GM12878 (cell line): ENCODE data around the gene HSP90AB1. TPM values are rescaled to one million over a fixed set of nuclear protein-coding genes. Genes with fewer than 3 reads are reported as not detected.

Experiments
- ATAC-seq: fragments of 200-7000 bp; cut with Tn5 transposase; 3 replicates; pipeline ENCODE4 v1.9.1; 2020; ENCODE audit warnings: mild to moderate bottlenecking, moderate library complexity
- BruUV-seq: library from RNA; stranded (reverse); fragments of 400-500 nt; replicated peaks from 2 replicates; lab custom pipeline; 2021; lab: Mats Ljungman, UMichigan
- CTCF ChIA-PET: fragments of 300-600 bp; sonication (Branson Sonifier 250); formaldehyde crosslinking; extraction: SDS; loops from one replicate; lab custom pipeline; 2021; ENCODE audit warnings: inconsistent platforms; lab: Yijun Ruan, JAX
- POLR2A ChIA-PET: fragments of 350-600 bp; formaldehyde crosslinking; extraction: SDS; loops from one replicate; lab custom pipeline; 2021; ENCODE audit warnings: inconsistent platforms; lab: Charles Lee
- RAD21 ChIA-PET: fragments of 300-600 bp; sonication (Branson Sonifier 250); formaldehyde crosslinking; loops from one replicate; lab custom pipeline; 2023; ENCODE audit warnings: antibody characterized with exemption; ENCODE audit not compliant: unreplicated experiment; lab: Charles Lee
- SMC1A ChIA-PET: fragments of 300-600 bp; sonication (Branson Sonifier 250); formaldehyde crosslinking; loops from one replicate; lab custom pipeline; 2023; ENCODE audit not compliant: unreplicated experiment, uncharacterized antibody; lab: Charles Lee
- DNase-seq: peaks from one replicate; pipeline ENCODE4 v3.0.0-alpha.2; 2011; ENCODE audit warnings: low read depth, low spot score
- FAIRE-seq: peaks from 3 replicates; lab custom pipeline; 2011; peaks lifted over from hg19 to GRCh38; lab: Jason Lieb, UNC
- H2AFZ ChIP-seq: 2 replicates; pipeline ENCODE4 v1.6.0; 2011; ENCODE audit warnings: low read depth, low read length, control low read depth; ENCODE audit not compliant: control insufficient read depth
- H3K27ac ChIP-seq: 2 replicates; pipeline ENCODE4 v1.5.1; 2011; ENCODE audit warnings: control low read depth; ENCODE audit not compliant: control insufficient read depth, insufficient read depth
- H3K27me3 ChIP-seq, 2 experiments: replicated peaks in 1 of 2; 2 replicates each; pipeline versions ENCODE4 v1.6.0 to v1.6.1; 2011; ENCODE audit warnings: low read length in 1 of 2; ENCODE audit not compliant: control insufficient read depth in 2 of 2, insufficient read depth in 2 of 2
- H3K36me3 ChIP-seq, 2 experiments: 2 replicates each; pipeline ENCODE4 v1.5.1; 2011; ENCODE audit warnings: low read length in 1 of 2; ENCODE audit not compliant: control insufficient read depth in 2 of 2, insufficient read depth in 2 of 2
- H3K4me1 ChIP-seq: 2 replicates; pipeline ENCODE4 v1.6.1; 2011; ENCODE audit warnings: mild to moderate bottlenecking, low read length, moderate library complexity, mixed read lengths; ENCODE audit not compliant: control insufficient read depth, insufficient read depth
- H3K4me2 ChIP-seq: 2 replicates; pipeline ENCODE4 v1.6.0; 2011; ENCODE audit warnings: control low read depth; ENCODE audit not compliant: control insufficient read depth, insufficient read depth
- H3K4me3 ChIP-seq: fragments of 200-600 bp; sonication (generic); 2 replicates; pipeline ENCODE4 v1.5.1; 2016
- H3K79me2 ChIP-seq: 2 replicates; pipeline ENCODE4 v1.6.0; 2011; ENCODE audit warnings: low read length; ENCODE audit not compliant: control insufficient read depth, insufficient read depth
- H3K9ac ChIP-seq: 2 replicates; pipeline ENCODE4 v1.8.0; 2011; ENCODE audit warnings: low read length, control low read depth, mixed read lengths; ENCODE audit not compliant: control insufficient read depth, insufficient read depth
- H3K9me3 ChIP-seq: replicated peaks from 3 replicates; pipeline ENCODE4 v1.5.1; 2011; ENCODE audit warnings: mild to moderate bottlenecking, low read length; ENCODE audit not compliant: control insufficient read depth, insufficient read depth
- H4K20me1 ChIP-seq: 2 replicates; pipeline ENCODE4 v1.6.0; 2011; ENCODE audit not compliant: control insufficient read depth, insufficient read depth
- CREM ChIP-seq: IDR thresholded peaks from 2 replicates; pipeline ENCODE4 v1.6.1; 2014; ENCODE audit warnings: antibody characterized with exemption, low read depth
- EZH2 ChIP-seq: IDR thresholded peaks from 2 replicates; pipeline ENCODE4 v1.6.1; 2012; ENCODE audit warnings: low read depth, mild to moderate bottlenecking, control low read depth, inconsistent platforms, low read length, borderline replicate concordance; ENCODE audit not compliant: control insufficient read depth
- POU2F2 ChIP-seq: IDR thresholded peaks from 3 replicates; pipeline ENCODE4 v1.6.1; 2011; ENCODE audit warnings: low read depth, mild to moderate bottlenecking, low read length, borderline replicate concordance
- RELA ChIP-seq: fragments of 450-650 bp; IDR thresholded peaks from 2 replicates; pipeline ENCODE4 v1.8.0; 2014; ENCODE audit warnings: borderline replicate concordance; ENCODE audit not compliant: partially characterized antibody
- SIX5 ChIP-seq: IDR thresholded peaks from 2 replicates; pipeline ENCODE4 v1.6.1; 2011; ENCODE audit warnings: mild to moderate bottlenecking, low read depth, low read length, moderate library complexity; ENCODE audit not compliant: severe bottlenecking
- WGBS: methylation state at CpG from one replicate; pipeline ENCODE4 v1.1.6; 2016; ENCODE audit warnings: low lambda C conversion rate; ENCODE audit not compliant: insufficient replicate concordance, insufficient coverage; ENCODE audit errors: missing lambda C conversion rate; 5-methylcytosine and 5-hydroxymethylcytosine counted together
- in situ Hi-C: fragments of 300-500 bp; cut with MboI; formaldehyde crosslinking; loops from 9 replicates; pipeline ENCODE4 v1.14.3; 2018; ENCODE audit warnings: mixed read lengths
- intact Hi-C: fragments of 100-400 bp; cut with micrococcal nuclease; formaldehyde crosslinking; loops from one replicate; pipeline ENCODE4 v1.14.2; 2022; ENCODE audit not compliant: unreplicated experiment
- polyA plus RNA-seq, 11 experiments: library from polyadenylated mRNA; depleted of rRNA in 4 of 11; unstranded in 6 of 11; stranded (reverse) in 5 of 11; fragments of >200 nt; fragmentation: Nextera tagmentation in 4 of 11; fragmentation: Illumina TruSeq in 1 of 11; extraction: Ambion mirVana in 4 of 11; extraction: Trizol in 1 of 11; gene quantifications; 1 replicate in 1 of 11; 2 replicates in 10 of 11; pipeline versions ENCODE4 v1.2.1 to v1.2.3, GENCODE V29; 2011 to 2016; ENCODE audit warnings: inconsistent platforms in 2 of 11, missing spikeins in 2 of 11, low read depth in 1 of 11
- total RNA-seq, 4 experiments: library from RNA; depleted of rRNA in 3 of 4; stranded (reverse); fragments of >200 nt in 3 of 4; fragmentation: Illumina TruSeq in 1 of 4; extraction: Trizol in 1 of 4; gene quantifications; 2 replicates each; pipeline versions ENCODE4 v1.2.1 to v1.2.3, GENCODE V29; 2013 to 2021
- TF ChIP-seq, protein P1 (sequence below): fragments of 450-650 bp; IDR thresholded peaks from 2 replicates; pipeline ENCODE4 v1.6.1; 2017; ENCODE audit warnings: borderline replicate concordance
- TF ChIP-seq, protein P2 (sequence below): fragments of 450-650 bp; IDR thresholded peaks from 2 replicates; pipeline ENCODE4 v1.6.1; 2016; ENCODE audit warnings: mild to moderate bottlenecking
- TF ChIP-seq, protein P3 (sequence below): fragments of 450-650 bp; IDR thresholded peaks from 2 replicates; pipeline ENCODE4 v1.6.1; 2018; ENCODE audit warnings: borderline replicate concordance, mild to moderate bottlenecking; ENCODE audit not compliant: partially characterized antibody
- TF ChIP-seq, protein P4 (sequence below): IDR thresholded peaks from 2 replicates; pipeline ENCODE4 v1.6.1; 2012; ENCODE audit warnings: mild to moderate bottlenecking, low read depth, low read length

The HSP90AB1 gene
- total and polyA plus RNA-seq, 10 of the 15 experiments (the other 5 are each of a cell fraction or from before 2014, with no cell fraction given), result 988 to 1,682 (median 1,146) TPM

DNA sequence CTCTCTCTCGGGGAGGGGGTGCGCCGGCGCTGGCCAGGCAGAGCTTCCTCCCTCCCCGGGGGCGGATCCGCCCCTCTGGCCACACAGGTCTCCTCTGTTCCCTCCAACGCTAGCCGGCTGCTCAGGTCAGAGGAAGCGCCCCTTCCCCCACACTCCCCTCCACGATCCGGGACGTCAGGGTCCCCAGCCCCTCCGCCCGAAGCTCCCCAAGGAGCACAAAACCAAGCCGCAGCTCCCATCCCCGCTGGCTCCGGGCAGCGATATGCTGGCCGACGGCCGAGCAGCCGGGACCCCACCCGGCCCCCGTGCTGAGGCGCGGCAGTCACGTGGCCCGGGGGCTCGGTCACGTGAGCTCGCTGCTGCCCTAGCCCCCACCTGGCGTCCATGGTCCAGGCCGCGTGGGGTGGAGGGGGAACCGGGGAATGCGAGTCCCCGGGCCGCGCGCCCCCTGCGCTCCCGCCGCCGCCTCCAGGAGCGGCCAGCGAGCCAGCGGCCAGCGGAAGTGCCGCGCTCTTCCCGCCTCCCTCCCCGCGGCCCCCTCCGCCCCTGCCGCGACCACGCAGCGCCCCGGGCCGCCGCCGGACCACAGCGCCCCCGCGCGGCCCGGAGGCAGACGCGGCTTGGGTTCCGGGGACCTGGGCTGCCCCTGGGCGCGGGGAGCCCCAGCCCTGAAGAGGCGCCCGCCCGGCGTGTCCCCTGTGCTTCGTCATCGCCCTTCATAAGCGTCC is 10.3 kb downstream of the HSP90AB1 start, which contains the start of gene SLC35B2 (continued):
- TF ChIP-seq, protein P1, sequence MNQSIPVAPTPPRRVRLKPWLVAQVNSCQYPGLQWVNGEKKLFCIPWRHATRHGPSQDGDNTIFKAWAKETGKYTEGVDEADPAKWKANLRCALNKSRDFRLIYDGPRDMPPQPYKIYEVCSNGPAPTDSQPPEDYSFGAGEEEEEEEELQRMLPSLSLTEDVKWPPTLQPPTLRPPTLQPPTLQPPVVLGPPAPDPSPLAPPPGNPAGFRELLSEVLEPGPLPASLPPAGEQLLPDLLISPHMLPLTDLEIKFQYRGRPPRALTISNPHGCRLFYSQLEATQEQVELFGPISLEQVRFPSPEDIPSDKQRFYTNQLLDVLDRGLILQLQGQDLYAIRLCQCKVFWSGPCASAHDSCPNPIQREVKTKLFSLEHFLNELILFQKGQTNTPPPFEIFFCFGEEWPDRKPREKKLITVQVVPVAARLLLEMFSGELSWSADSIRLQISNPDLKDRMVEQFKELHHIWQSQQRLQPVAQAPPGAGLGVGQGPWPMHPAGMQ, result no peak
- no peak for TF ChIP-seq EZH2
- TF ChIP-seq POU2F2, result no peak
- TF ChIP-seq SIX5, result no peak
- TF ChIP-seq, all 136 proteins: peak for 50

DNA sequence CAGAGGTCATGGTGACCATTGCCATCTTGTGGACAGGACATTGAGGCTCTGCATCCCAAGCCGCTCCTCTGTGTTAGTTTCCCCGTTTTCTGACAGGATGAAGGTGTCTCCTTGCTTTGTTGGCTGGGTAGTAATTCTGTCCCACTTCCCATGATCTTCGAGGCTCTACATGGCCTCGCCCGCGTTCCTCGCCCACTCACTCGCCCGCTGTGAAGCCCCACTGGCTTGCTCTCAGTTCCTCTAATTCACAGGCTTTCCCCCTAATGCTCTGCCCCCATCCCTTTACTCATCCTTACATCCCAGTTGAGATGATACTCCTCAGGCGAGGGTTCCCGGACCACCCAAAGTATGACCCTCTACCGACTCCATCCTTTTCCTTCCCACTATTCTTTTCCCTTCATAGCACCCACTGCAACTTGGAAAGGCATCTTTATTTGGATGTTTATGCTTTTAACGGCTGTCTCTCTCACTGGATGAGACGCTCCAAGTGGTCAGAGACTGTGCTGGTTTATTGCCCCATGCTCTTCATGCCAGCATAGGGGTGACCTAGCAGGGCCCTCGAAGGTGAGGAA is 10.9 kb downstream of the HSP90AB1 start:
- H3K36me3 ChIP-seq, result peaks cover 29 to 34% of the 10 kb centered on the region in 2 experiments
- CTCF ChIA-PET, result interaction anchor here (1.2 to 5.0 kb wide), 5 partner anchors 10 to 85 kb away, joined by 3 to 36 read pairs (median 8); partner anchors contain the start of gene HSP90AB1
- ATAC-seq (peak; percentile 31), FAIRE-seq (peak; percentile 18), DNase-seq (no peak)
- no peaks in the 10 kb centered on the region for H3K9me3 ChIP-seq
- peak overlapping the region; percentile 90 for H3K9ac ChIP-seq
- SMC1A ChIA-PET, result interaction anchor here (0.7 to 3.1 kb wide), 3 partner anchors 11 to 85 kb away, joined by 3 to 25 read pairs (median 10); partner anchors contain the start of gene HSP90AB1
- peak overlapping the region; percentile 56 for H2AFZ ChIP-seq
- H4K20me1 ChIP-seq, result peaks cover 4% of the 10 kb centered on the region; the same call in 1 of the 2 replicates
- peak overlapping the region; percentile 33; the same call in 1 of the 2 replicates for H3K4me3 ChIP-seq
- in situ Hi-C loops (no loop called here), intact Hi-C loops (no loop called here)
- 8% methylated on average over 15 of the region's 15 CpGs for WGBS
- H3K4me1 ChIP-seq, result peaks cover 67% of the 10 kb centered on the region
- no TSS peak for BruUV-seq
- POLR2A ChIA-PET, result interaction anchor here (0.6 to 10.7 kb wide), 4 partner anchors 11 to 60 kb away, joined by 3 to 131 read pairs (median 7); partner anchors contain the start of gene HSP90AB1
- peak overlapping the region; percentile 98 for H3K4me2 ChIP-seq
- H3K27ac ChIP-seq, result peak overlapping the region; percentile 99
- H3K27me3 ChIP-seq, result no peaks in the 10 kb centered on the region
- peaks cover 86% of the 10 kb centered on the region for H3K79me2 ChIP-seq
- RAD21 ChIA-PET, result interaction anchor here (1.9 to 4.8 kb wide), 2 partner anchors 11 to 85 kb away, joined by 8 to 28 read pairs; partner anchors contain the start of gene HSP90AB1
- TF ChIP-seq POU2F2, result peak; percentile 84
- TF ChIP-seq, protein P2, sequence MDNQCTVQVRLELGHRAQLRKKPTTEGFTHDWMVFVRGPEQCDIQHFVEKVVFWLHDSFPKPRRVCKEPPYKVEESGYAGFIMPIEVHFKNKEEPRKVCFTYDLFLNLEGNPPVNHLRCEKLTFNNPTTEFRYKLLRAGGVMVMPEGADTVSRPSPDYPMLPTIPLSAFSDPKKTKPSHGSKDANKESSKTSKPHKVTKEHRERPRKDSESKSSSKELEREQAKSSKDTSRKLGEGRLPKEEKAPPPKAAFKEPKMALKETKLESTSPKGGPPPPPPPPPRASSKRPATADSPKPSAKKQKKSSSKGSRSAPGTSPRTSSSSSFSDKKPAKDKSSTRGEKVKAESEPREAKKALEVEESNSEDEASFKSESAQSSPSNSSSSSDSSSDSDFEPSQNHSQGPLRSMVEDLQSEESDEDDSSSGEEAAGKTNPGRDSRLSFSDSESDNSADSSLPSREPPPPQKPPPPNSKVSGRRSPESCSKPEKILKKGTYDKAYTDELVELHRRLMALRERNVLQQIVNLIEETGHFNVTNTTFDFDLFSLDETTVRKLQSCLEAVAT, result peak; percentile 87
- TF ChIP-seq, protein P3, sequence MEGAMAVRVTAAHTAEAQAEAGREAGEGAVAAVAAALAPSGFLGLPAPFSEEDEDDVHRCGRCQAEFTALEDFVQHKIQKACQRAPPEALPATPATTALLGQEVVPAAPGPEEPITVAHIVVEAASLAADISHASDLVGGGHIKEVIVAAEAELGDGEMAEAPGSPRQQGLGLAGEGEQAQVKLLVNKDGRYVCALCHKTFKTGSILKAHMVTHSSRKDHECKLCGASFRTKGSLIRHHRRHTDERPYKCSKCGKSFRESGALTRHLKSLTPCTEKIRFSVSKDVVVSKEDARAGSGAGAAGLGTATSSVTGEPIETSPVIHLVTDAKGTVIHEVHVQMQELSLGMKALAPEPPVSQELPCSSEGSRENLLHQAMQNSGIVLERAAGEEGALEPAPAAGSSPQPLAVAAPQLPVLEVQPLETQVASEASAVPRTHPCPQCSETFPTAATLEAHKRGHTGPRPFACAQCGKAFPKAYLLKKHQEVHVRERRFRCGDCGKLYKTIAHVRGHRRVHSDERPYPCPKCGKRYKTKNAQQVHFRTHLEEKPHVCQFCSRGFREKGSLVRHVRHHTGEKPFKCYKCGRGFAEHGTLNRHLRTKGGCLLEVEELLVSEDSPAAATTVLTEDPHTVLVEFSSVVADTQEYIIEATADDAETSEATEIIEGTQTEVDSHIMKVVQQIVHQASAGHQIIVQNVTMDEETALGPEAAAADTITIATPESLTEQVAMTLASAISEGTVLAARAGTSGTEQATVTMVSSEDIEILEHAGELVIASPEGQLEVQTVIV, result no peak
- TF ChIP-seq RELA, result no peak
- no peak; the same call in 1 of the 2 replicates for TF ChIP-seq CREM
- TF ChIP-seq, protein P4, sequence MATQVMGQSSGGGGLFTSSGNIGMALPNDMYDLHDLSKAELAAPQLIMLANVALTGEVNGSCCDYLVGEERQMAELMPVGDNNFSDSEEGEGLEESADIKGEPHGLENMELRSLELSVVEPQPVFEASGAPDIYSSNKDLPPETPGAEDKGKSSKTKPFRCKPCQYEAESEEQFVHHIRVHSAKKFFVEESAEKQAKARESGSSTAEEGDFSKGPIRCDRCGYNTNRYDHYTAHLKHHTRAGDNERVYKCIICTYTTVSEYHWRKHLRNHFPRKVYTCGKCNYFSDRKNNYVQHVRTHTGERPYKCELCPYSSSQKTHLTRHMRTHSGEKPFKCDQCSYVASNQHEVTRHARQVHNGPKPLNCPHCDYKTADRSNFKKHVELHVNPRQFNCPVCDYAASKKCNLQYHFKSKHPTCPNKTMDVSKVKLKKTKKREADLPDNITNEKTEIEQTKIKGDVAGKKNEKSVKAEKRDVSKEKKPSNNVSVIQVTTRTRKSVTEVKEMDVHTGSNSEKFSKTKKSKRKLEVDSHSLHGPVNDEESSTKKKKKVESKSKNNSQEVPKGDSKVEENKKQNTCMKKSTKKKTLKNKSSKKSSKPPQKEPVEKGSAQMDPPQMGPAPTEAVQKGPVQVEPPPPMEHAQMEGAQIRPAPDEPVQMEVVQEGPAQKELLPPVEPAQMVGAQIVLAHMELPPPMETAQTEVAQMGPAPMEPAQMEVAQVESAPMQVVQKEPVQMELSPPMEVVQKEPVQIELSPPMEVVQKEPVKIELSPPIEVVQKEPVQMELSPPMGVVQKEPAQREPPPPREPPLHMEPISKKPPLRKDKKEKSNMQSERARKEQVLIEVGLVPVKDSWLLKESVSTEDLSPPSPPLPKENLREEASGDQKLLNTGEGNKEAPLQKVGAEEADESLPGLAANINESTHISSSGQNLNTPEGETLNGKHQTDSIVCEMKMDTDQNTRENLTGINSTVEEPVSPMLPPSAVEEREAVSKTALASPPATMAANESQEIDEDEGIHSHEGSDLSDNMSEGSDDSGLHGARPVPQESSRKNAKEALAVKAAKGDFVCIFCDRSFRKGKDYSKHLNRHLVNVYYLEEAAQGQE, result 0 out of 2 replicates have a peak, but pooled peaks have one; percentile 4
